ENCODE measurements around the gene FOXF1.

Gene FOXF1

GRCh38 chr16:86505185-86505898 is 5.0 kb upstream of the FOXF1 start:
- no peak for DNase-seq (ENCODE audit: low spot score)

GRCh38 chr16:86505899-86506864 is 4.1 kb upstream of the FOXF1 start:
- DNase-seq (ENCODE audit: low spot score) = no peak

- no peak for DNase-seq (ENCODE audit: low spot score)
Measured at GRCh38 chr16:86507173-86508027, 2.9 kb upstream of the FOXF1 start.

GRCh38 chr16:86508028-86508946 is 2.0 kb upstream of the FOXF1 start:
- no peak for DNase-seq (ENCODE audit: low spot score)

GRCh38 chr16:86508947-86509758 is 1.2 kb upstream of the FOXF1 start:
- no peak for DNase-seq (ENCODE audit: low spot score)

GRCh38 chr16:86509759-86510464 is 415 bp upstream of the FOXF1 start:
- DNase-seq (ENCODE audit: low spot score) = no peak

- DNase-seq (ENCODE audit: low spot score) = no peak
Measured at GRCh38 chr16:86511317-86512161, 1.2 kb downstream of the FOXF1 start.

- DNase-seq (ENCODE audit: low spot score) = no peak
Measured at GRCh38 chr16:86512301-86512859, 2.1 kb downstream of the FOXF1 start.

- no peak for DNase-seq (ENCODE audit: low spot score)
Measured at GRCh38 chr16:86512860-86513470, 2.6 kb downstream of the FOXF1 start.

GRCh38 chr16:86513471-86514277 is 3.3 kb downstream of the FOXF1 start:
- no peak for DNase-seq (ENCODE audit: low spot score)

- DNase-seq (ENCODE audit: low spot score) = no peak
Measured at GRCh38 chr16:86514481-86515376, 4.4 kb downstream of the FOXF1 start.

- DNase-seq (ENCODE audit: low spot score) = no peak
Measured at GRCh38 chr16:86515413-86515776, 5.1 kb downstream of the FOXF1 start.

- DNase-seq (ENCODE audit: low spot score) = no peak
Measured at GRCh38 chr16:86515777-86516622, 5.7 kb downstream of the FOXF1 start.

- no peak for DNase-seq (ENCODE audit: low spot score)
Measured at GRCh38 chr16:86516623-86517003, 6.3 kb downstream of the FOXF1 start.

GRCh38 chr16:86517033-86517432 is 6.7 kb downstream of the FOXF1 start:
- DNase-seq (ENCODE audit: low spot score) = no peak
